GM21619 (cell line): ENCODE measurements around the gene GCN1.
"Not testable (repeated sequence)": the region's sequence is repeated elsewhere in the genome, so short reads cannot be mapped to it uniquely, and the experiment has no call there.

Source experiments
- ATAC-seq: cut with Tn5 transposase; IDR thresholded peaks from one replicate; pipeline ENCODE4 v1.9.1; 2021; ENCODE audit not compliant: unreplicated experiment

The GCN1 gene

GRCh38 chr12:120215766-120216735 lies 21.5 kb upstream of the GCN1 start:
- ATAC-seq: no peak

- ATAC-seq: no peak
These were observed 20.8 kb upstream of the GCN1 start for GRCh38 chr12:120215357-120215735.

- ATAC-seq: no peak
These were observed 20.3 kb upstream of the GCN1 start for GRCh38 chr12:120214626-120215356.

- ATAC-seq: no peak
These were observed 19.2 kb upstream of the GCN1 start for GRCh38 chr12:120213758-120214157.

- not testable (repeated sequence) for ATAC-seq
These were observed 18.7 kb upstream of the GCN1 start for GRCh38 chr12:120213182-120213581.

- no peak for ATAC-seq
These were observed 17.8 kb upstream of the GCN1 start for GRCh38 chr12:120212301-120212700.

GRCh38 chr12:120211904-120212283 lies 17.4 kb upstream of the GCN1 start:
- no peak for ATAC-seq

GRCh38 chr12:120211243-120211903 lies 16.9 kb upstream of the GCN1 start:
- no peak for ATAC-seq

- no peak for ATAC-seq
These were observed 15.3 kb upstream of the GCN1 start for GRCh38 chr12:120209851-120210250.

- no peak for ATAC-seq
These were observed 12.7 kb upstream of the GCN1 start for GRCh38 chr12:120207227-120207626.

- not testable (repeated sequence) for ATAC-seq
These were observed 12.3 kb upstream of the GCN1 start for GRCh38 chr12:120206781-120207180.

- no peak for ATAC-seq
These were observed 11.7 kb upstream of the GCN1 start for GRCh38 chr12:120206228-120206627.

GRCh38 chr12:120204171-120204570 lies 9.7 kb upstream of the GCN1 start:
- no peak for ATAC-seq

GRCh38 chr12:120200364-120200800 lies 5.9 kb upstream of the GCN1 start:
- ATAC-seq: no peak

GRCh38 chr12:120199595-120200306 lies 5.2 kb upstream of the GCN1 start:
- no peak for ATAC-seq

- ATAC-seq: no peak
These were observed 4.5 kb upstream of the GCN1 start for GRCh38 chr12:120199025-120199424.

- no peak for ATAC-seq
These were observed 3.0 kb upstream of the GCN1 start for GRCh38 chr12:120197542-120197887.

GRCh38 chr12:120196817-120197541 lies 2.5 kb upstream of the GCN1 start:
- not testable (repeated sequence) for ATAC-seq

GRCh38 chr12:120196363-120196762 lies 1.8 kb upstream of the GCN1 start:
- no peak for ATAC-seq

GRCh38 chr12:120194226-120194533 lies 335 bp downstream of the GCN1 start:
- ATAC-seq: peak; percentile 26
